Fibroblast of lung (primary cell): Measurements from ENCODE around the gene WDR88. TPM values are rescaled to one million over a fixed set of nuclear protein-coding genes. Genes with fewer than 3 reads are reported as not detected.

Source experiments
- DNase-seq, 2 donors: peaks; one replicate each; pipeline versions ENCODE4 v3.0.0 to v3.0.0-alpha.2; 2010; ENCODE audit warnings: low read depth in 2 of 2
- H2AFZ ChIP-seq: 2 replicates; pipeline ENCODE4 v1.5.1; 2012; ENCODE audit warnings: low read length, control low read depth, inconsistent platforms
- H3K27ac ChIP-seq: 2 replicates; pipeline ENCODE4 v1.5.1; 2011; ENCODE audit warnings: low read length, control low read depth; ENCODE audit not compliant: insufficient read depth
- H3K27me3 ChIP-seq: 2 replicates; pipeline ENCODE4 v1.5.1; 2011; ENCODE audit warnings: mild to moderate bottlenecking, low read length; ENCODE audit not compliant: control insufficient read depth, insufficient read depth
- H3K36me3 ChIP-seq: 2 replicates; pipeline ENCODE4 v1.5.1; 2011; ENCODE audit warnings: low read length; ENCODE audit not compliant: control insufficient read depth, insufficient read depth
- H3K4me1 ChIP-seq: 2 replicates; pipeline ENCODE4 v1.5.1; 2011; ENCODE audit warnings: low read length; ENCODE audit not compliant: control insufficient read depth, insufficient read depth; ENCODE audit errors: extremely low read depth
- H3K4me2 ChIP-seq: 2 replicates; pipeline ENCODE4 v1.5.1; 2011; ENCODE audit warnings: low read length, control low read depth; ENCODE audit not compliant: insufficient read depth; ENCODE audit errors: extremely low read depth
- H3K4me3 ChIP-seq, 4 experiments: fragments of 200-600 bp in 1 of 4; sonication (generic) in 1 of 4; replicated peaks in 1 of 4; 2 replicates each; pipeline ENCODE4 v1.5.1; 2011 to 2016; ENCODE audit warnings: low read length in 4 of 4, low read depth in 3 of 4, mild to moderate bottlenecking in 3 of 4, control low read depth in 2 of 4, inconsistent platforms in 1 of 4, mixed read lengths in 1 of 4; ENCODE audit not compliant: insufficient read depth in 1 of 4; ENCODE audit errors: control extremely low read depth in 1 of 4
- H3K79me2 ChIP-seq: 2 replicates; pipeline ENCODE4 v1.5.1; 2012; ENCODE audit warnings: mild to moderate bottlenecking, low read length, inconsistent platforms; ENCODE audit not compliant: control insufficient read depth, insufficient read depth
- H3K9ac ChIP-seq: 2 replicates; pipeline ENCODE4 v1.5.1; 2011; ENCODE audit warnings: mild to moderate bottlenecking, low read length, control low read depth; ENCODE audit not compliant: insufficient read depth
- H3K9me3 ChIP-seq: 2 replicates; pipeline ENCODE4 v1.5.1; 2012; ENCODE audit warnings: low read depth, low read length; ENCODE audit not compliant: control insufficient read depth, insufficient read depth
- H4K20me1 ChIP-seq: 2 replicates; pipeline ENCODE4 v1.5.1; 2011; ENCODE audit warnings: low read length; ENCODE audit not compliant: control insufficient read depth, insufficient read depth; ENCODE audit errors: extremely low read depth
- EZH2 ChIP-seq: IDR thresholded peaks from 2 replicates; pipeline ENCODE4 v1.5.1; 2012; ENCODE audit warnings: low read length, control low read depth, mild to moderate bottlenecking; ENCODE audit errors: missing control alignments
- polyA plus RNA-seq, 2 donors: library from polyadenylated mRNA; depleted of rRNA in 1 of 2; stranded (reverse) in 1 of 2; unstranded in 1 of 2; fragments of >200 nt; gene quantifications; 2 replicates each; pipeline ENCODE4 v1.2.1, GENCODE V29; 2011 to 2012; ENCODE audit warnings: missing spikeins in 1 of 2
- total RNA-seq: library from RNA; depleted of rRNA; stranded (reverse); fragments of >200 nt; gene quantifications from 2 replicates; pipeline ENCODE4 v1.2.1, GENCODE V29; 2014
- TF ChIP-seq, protein P1 (sequence below), 2 donors: IDR thresholded peaks in 1 of 2; conservative IDR thresholded peaks in 1 of 2; 1 replicate in 1 of 2; 2 replicates in 1 of 2; pipeline ENCODE4 v1.5.1; 2011 to 2012; ENCODE audit warnings: low read length in 2 of 2, control low read depth in 1 of 2, inconsistent platforms in 1 of 2, low read depth in 1 of 2, mild to moderate bottlenecking in 1 of 2

Gene WDR88
- total and polyA plus RNA-seq, 2 donors (not counting 1 experiment from before 2014, with no cell fraction given): not detected

DNA sequence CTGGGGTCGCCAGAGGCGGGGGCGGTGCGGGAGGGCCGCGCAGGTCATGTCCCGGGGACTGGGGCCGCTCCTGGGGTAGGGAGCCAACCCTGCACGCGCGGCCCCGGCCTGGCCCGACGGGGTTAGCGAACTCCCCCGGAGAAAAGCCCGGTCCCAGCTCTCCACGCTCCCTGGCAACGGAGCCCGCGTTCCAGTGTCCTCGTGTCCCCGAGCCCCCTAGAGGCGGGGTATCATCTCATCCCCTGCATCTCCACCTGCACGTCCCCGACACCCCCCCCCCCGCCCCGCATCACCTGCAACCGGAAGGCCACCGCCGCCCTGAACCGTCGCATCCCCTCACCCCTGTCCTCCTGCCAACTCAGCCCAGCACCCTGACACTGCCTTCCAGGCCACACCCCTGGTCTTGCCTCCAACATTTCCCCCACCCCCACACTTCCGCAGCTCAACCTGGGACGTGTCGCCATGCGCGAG lies 2.7 kb downstream of the WDR88 start:
- Histone ChIP-seq H3K27me3 (no peaks in the 10 kb centered on the region), H3K79me2 (no peaks in the 10 kb centered on the region), H3K9me3 (no peaks in the 10 kb centered on the region), H3K4me1 (no peaks in the 10 kb centered on the region), H3K9ac (no peak overlapping the region), H4K20me1 (no peaks in the 10 kb centered on the region), H3K4me3 (no peak overlapping the region), H2AFZ (no peak overlapping the region), H3K27ac (no peak overlapping the region), H3K4me2 (no peak overlapping the region), H3K36me3 (peaks cover 2% of the 10 kb centered on the region)
- DNase-seq: no peak
- TF ChIP-seq, protein P1, sequence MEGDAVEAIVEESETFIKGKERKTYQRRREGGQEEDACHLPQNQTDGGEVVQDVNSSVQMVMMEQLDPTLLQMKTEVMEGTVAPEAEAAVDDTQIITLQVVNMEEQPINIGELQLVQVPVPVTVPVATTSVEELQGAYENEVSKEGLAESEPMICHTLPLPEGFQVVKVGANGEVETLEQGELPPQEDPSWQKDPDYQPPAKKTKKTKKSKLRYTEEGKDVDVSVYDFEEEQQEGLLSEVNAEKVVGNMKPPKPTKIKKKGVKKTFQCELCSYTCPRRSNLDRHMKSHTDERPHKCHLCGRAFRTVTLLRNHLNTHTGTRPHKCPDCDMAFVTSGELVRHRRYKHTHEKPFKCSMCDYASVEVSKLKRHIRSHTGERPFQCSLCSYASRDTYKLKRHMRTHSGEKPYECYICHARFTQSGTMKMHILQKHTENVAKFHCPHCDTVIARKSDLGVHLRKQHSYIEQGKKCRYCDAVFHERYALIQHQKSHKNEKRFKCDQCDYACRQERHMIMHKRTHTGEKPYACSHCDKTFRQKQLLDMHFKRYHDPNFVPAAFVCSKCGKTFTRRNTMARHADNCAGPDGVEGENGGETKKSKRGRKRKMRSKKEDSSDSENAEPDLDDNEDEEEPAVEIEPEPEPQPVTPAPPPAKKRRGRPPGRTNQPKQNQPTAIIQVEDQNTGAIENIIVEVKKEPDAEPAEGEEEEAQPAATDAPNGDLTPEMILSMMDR (conservative IDR thresholded peaks at IDR 0.05 in 1 of 2, IDR thresholded peaks at IDR 0.05 in 1 of 2; ENCODE audit: low read depth in 1 of 2, low read length in 2 of 2): no peak
- TF ChIP-seq EZH2: no peak

DNA sequence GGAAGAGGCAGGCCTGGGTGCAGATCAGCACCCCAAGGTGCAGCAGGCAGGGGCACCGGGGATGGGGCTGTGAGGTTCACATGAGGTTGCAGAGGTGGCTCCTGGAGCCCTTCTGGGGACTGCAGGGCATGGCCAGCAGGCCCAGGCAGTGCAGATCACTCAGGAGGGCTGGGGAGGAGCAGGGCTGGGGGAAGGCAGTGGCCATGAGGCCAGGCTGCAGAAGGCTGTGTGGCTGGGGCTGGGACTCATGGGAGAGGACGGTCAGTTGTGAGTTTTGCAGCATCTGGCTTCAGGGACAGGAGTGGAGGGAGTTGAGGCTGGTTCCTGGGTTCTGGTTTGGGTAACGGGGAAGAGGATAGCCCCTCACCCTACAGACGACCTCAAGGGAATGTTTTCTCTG lies 7.3 kb downstream of the WDR88 start:
- no peak for DNase-seq
- TF ChIP-seq, protein P1 (conservative IDR thresholded peaks at IDR 0.05 in 1 of 2, IDR thresholded peaks at IDR 0.05 in 1 of 2; ENCODE audit: low read depth in 1 of 2, low read length in 2 of 2): no peak
- TF ChIP-seq EZH2: no peak
- H3K79me2 ChIP-seq: no peaks in the 10 kb centered on the region
- H3K36me3 ChIP-seq: no peaks in the 10 kb centered on the region
- no peak overlapping the region for H3K9ac ChIP-seq
- H3K4me1 ChIP-seq: no peaks in the 10 kb centered on the region
- H3K4me2 ChIP-seq: no peak overlapping the region
- no peaks in the 10 kb centered on the region for H3K9me3 ChIP-seq
- H3K4me3 ChIP-seq: no peak overlapping the region
- H3K27me3 ChIP-seq: no peaks in the 10 kb centered on the region
- H4K20me1 ChIP-seq: no peaks in the 10 kb centered on the region
- H2AFZ ChIP-seq: no peak overlapping the region
- H3K27ac ChIP-seq: no peak overlapping the region

DNA sequence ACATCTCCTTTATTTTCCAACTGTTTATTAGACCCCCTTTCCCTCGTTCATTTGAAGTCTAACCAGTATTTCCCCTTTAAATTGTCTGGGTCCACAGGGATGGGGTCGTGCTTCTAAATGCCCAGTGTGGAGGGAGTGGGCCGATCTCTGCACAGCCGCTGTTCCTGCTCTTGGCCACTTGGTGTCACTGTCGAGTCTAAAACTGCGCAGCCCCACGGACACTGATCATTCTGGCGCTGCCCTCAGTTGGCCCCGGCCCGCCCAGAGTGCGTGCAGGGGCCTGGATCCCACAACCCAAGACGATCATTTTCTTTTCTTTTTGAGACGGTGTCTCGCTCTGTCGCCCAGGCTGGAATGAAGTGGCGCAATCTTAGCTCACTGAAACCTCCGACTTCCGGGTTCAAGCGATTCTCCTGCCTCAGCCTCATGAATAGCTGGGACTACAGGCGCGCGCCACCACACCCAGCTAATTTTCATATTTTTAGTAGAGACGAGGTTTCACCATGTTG lies 12.0 kb downstream of the WDR88 start:
- no peaks in the 10 kb centered on the region for H3K79me2 ChIP-seq
- H3K4me3 ChIP-seq: no peak overlapping the region
- no peak overlapping the region for H2AFZ ChIP-seq
- H3K9ac ChIP-seq: no peak overlapping the region
- no peaks in the 10 kb centered on the region for H3K36me3 ChIP-seq
- peak; percentile 30 to 56 for DNase-seq
- H3K9me3 ChIP-seq: no peaks in the 10 kb centered on the region
- H3K4me2 ChIP-seq: no peak overlapping the region
- no peaks in the 10 kb centered on the region for H4K20me1 ChIP-seq
- TF ChIP-seq, protein P1 (conservative IDR thresholded peaks at IDR 0.05 in 1 of 2, IDR thresholded peaks at IDR 0.05 in 1 of 2; ENCODE audit: low read depth in 1 of 2, low read length in 2 of 2): peak; percentile 94 to 97
- TF ChIP-seq EZH2: no peak
- H3K4me1 ChIP-seq: no peaks in the 10 kb centered on the region
- no peak overlapping the region for H3K27ac ChIP-seq
- H3K27me3 ChIP-seq: no peaks in the 10 kb centered on the region
